HCT116 (cell line): Measurements from ENCODE around the gene MYO10. TPM values are rescaled to one million over a fixed set of nuclear protein-coding genes. Genes with fewer than 3 reads are reported as not detected.

Experiments used
- ATAC-seq: fragments of 200-7000 bp; cut with Tn5 transposase; 2 replicates; pipeline ENCODE4 v1.9.1; 2020; ENCODE audit warnings: mild to moderate bottlenecking, moderate library complexity
- BruUV-seq: library from RNA; stranded (reverse); fragments of 400-500 nt; replicated peaks from 2 replicates; lab custom pipeline; 2021; lab: Mats Ljungman, UMichigan
- CTCF ChIA-PET: fragments of 300-600 bp; sonication (Branson Sonifier 250); formaldehyde crosslinking; loops from one replicate; lab custom pipeline; 2021; ENCODE audit warnings: antibody characterized with exemption; lab: Charles Lee
- POLR2A ChIA-PET: fragments of 300-600, 350-600 bp; sonication (Branson Sonifier 250); formaldehyde crosslinking; loops from one replicate; lab custom pipeline; 2021; ENCODE audit warnings: antibody characterized with exemption; lab: Charles Lee
- RAD21 ChIA-PET, 2 experiments: fragments of 300-600 bp; sonication (Branson Sonifier 250); formaldehyde crosslinking; loops; one replicate each; lab custom pipeline; 2023; ENCODE audit warnings: low total read pairs in 2 of 2; ENCODE audit not compliant: uncharacterized antibody in 2 of 2, unreplicated experiment in 2 of 2, low non-redundant PET in 1 of 2; lab: Charles Lee
- DNase-seq: peaks from one replicate; pipeline ENCODE4 v3.0.0-alpha.2; 2010; ENCODE audit warnings: low read depth, low spot score
- H2AFZ ChIP-seq: fragments of 200-600 bp; shearing (Covaris generic), sonication (generic); 2 replicates; pipeline ENCODE4 v1.6.1; 2017; ENCODE audit warnings: low read depth, mixed run types, mixed read lengths, antibody characterized with exemption, low read length; ENCODE audit not compliant: poor library complexity, severe bottlenecking
- H3K27ac ChIP-seq: 2 replicates; pipeline ENCODE4 v1.5.1; 2012; ENCODE audit warnings: low read depth, low read length
- H3K27me3 ChIP-seq: fragments of 200-600 bp; sonication (generic); 2 replicates; pipeline ENCODE4 v1.6.1; 2016; ENCODE audit warnings: mixed run types, low read length, mixed read lengths; ENCODE audit not compliant: insufficient read depth
- H3K36me3 ChIP-seq, 2 experiments: fragments of 200-500 bp in 1 of 2; fragments of 200-600 bp in 1 of 2; sonication (Bioruptor generic) in 1 of 2; sonication (generic) in 1 of 2; 2 replicates each; pipeline versions ENCODE4 v1.5.1 to v1.6.1; 2014 to 2016; ENCODE audit warnings: low read length in 2 of 2, inconsistent platforms in 1 of 2, mixed read lengths in 1 of 2, mixed run types in 1 of 2; ENCODE audit not compliant: insufficient read depth in 2 of 2, control insufficient read depth in 1 of 2
- H3K4me1 ChIP-seq, 2 experiments: fragments of 200-600 bp in 1 of 2; sonication (generic) in 1 of 2; 2 replicates each; pipeline versions ENCODE4 v1.5.1 to v1.6.1; 2012 to 2017; ENCODE audit warnings: low read length in 2 of 2, inconsistent platforms in 1 of 2, mild to moderate bottlenecking in 1 of 2, mixed read lengths in 1 of 2, mixed run types in 1 of 2, moderate library complexity in 1 of 2; ENCODE audit not compliant: insufficient read depth in 2 of 2, control insufficient read depth in 1 of 2
- H3K4me2 ChIP-seq: fragments of 200-600 bp; sonication (generic); 2 replicates; pipeline ENCODE4 v1.6.1; 2017; ENCODE audit warnings: mixed run types, low read length, mixed read lengths
- H3K4me3 ChIP-seq, 2 experiments: fragments of 200-600 bp in 1 of 2; sonication (generic) in 1 of 2; replicated peaks in 1 of 2; 2 replicates each; pipeline ENCODE4 v1.5.1; 2011 to 2016; ENCODE audit warnings: low read length in 2 of 2, control low read depth in 1 of 2, low read depth in 1 of 2, mild to moderate bottlenecking in 1 of 2, mixed read lengths in 1 of 2, mixed run types in 1 of 2
- H3K79me2 ChIP-seq: fragments of 200-600 bp; sonication (generic); 2 replicates; pipeline ENCODE4 v1.6.1; 2017; ENCODE audit warnings: mild to moderate bottlenecking, mixed run types, low read length, moderate library complexity, mixed read lengths; ENCODE audit not compliant: insufficient read depth
- H3K9ac ChIP-seq: fragments of 200-600 bp; sonication (generic); 2 replicates; pipeline ENCODE4 v1.6.1; 2016; ENCODE audit warnings: low read length, mixed read lengths
- H3K9me2 ChIP-seq: fragments of 200-600 bp; sonication (generic), shearing (Covaris generic); 2 replicates; pipeline ENCODE4 v1.6.1; 2017; ENCODE audit warnings: mixed run types, mild to moderate bottlenecking, moderate library complexity; ENCODE audit not compliant: insufficient read depth
- H3K9me3 ChIP-seq, 2 experiments: fragments of 200-500 bp in 1 of 2; fragments of 200-600 bp in 1 of 2; sonication (Bioruptor generic) in 1 of 2; sonication (generic) in 1 of 2; 2 replicates each; pipeline ENCODE4 v1.6.1; 2014 to 2017; ENCODE audit warnings: low read length in 2 of 2, mixed read lengths in 2 of 2, inconsistent platforms in 1 of 2, low read depth in 1 of 2, mild to moderate bottlenecking in 1 of 2, mixed run types in 1 of 2, moderate library complexity in 1 of 2; ENCODE audit not compliant: control insufficient read depth in 1 of 2, insufficient read depth in 1 of 2
- H4K20me1 ChIP-seq: fragments of 200-600 bp; sonication (generic), shearing (Covaris generic); 2 replicates; pipeline ENCODE4 v1.6.1; 2017; ENCODE audit warnings: mixed run types, mild to moderate bottlenecking, moderate library complexity; ENCODE audit not compliant: insufficient read depth
- CEBPB ChIP-seq: IDR thresholded peaks from 2 replicates; pipeline ENCODE4 v1.6.1; 2012; ENCODE audit warnings: low read depth
- ELF1 ChIP-seq: IDR thresholded peaks from 2 replicates; pipeline ENCODE4 v1.6.1; 2012; ENCODE audit warnings: low read depth, borderline replicate concordance
- EZH2 ChIP-seq: fragments of 200-600 bp; sonication (generic); IDR thresholded peaks from 2 replicates; pipeline ENCODE4 v1.6.1; 2017; ENCODE audit warnings: antibody characterized with exemption, mixed run types
- FOSL1 ChIP-seq: IDR thresholded peaks from 2 replicates; pipeline ENCODE4 v1.6.1; 2012; ENCODE audit warnings: low read depth
- POLR2AphosphoS5 ChIP-seq: IDR thresholded peaks from 2 replicates; pipeline ENCODE4 v1.6.1; 2011; ENCODE audit warnings: mild to moderate bottlenecking, low read depth, low read length, moderate library complexity
- RAD21 ChIP-seq: IDR thresholded peaks from 2 replicates; pipeline ENCODE4 v1.6.1; 2012; ENCODE audit warnings: low read depth, mild to moderate bottlenecking
- SP1 ChIP-seq: IDR thresholded peaks from 2 replicates; pipeline ENCODE4 v1.6.1; 2012; ENCODE audit warnings: low read depth
- SRF ChIP-seq: IDR thresholded peaks from 2 replicates; pipeline ENCODE4 v1.6.1; 2012; ENCODE audit warnings: low read depth
- ZFX ChIP-seq: fragments of 450-650 bp; IDR thresholded peaks from 2 replicates; pipeline ENCODE4 v1.6.1; 2017
- ZNF274 ChIP-seq: fragments of 200-500 bp; sonication (Bioruptor generic); IDR thresholded peaks from 2 replicates; pipeline ENCODE4 v1.6.1; 2014; ENCODE audit warnings: mild to moderate bottlenecking, low read depth, low read length, inconsistent platforms
- intact Hi-C: fragments of 100-400 bp; cut with micrococcal nuclease; formaldehyde crosslinking; loops from 2 replicates; pipeline ENCODE4 v1.10.0; 2022
- total RNA-seq: library from RNA; stranded (reverse); gene quantifications from one replicate; pipeline ENCODE4 v1.2.1, GENCODE V29; 2021; ENCODE audit not compliant: unreplicated experiment
- TF ChIP-seq, protein P1 (sequence below): IDR thresholded peaks from 2 replicates; pipeline ENCODE4 v1.6.1; 2012; ENCODE audit warnings: low read depth
- TF ChIP-seq, protein P2 (sequence below): IDR thresholded peaks from 2 replicates; pipeline ENCODE4 v1.6.1; 2012
- TF ChIP-seq, protein P3 (sequence below): IDR thresholded peaks from 2 replicates; pipeline ENCODE4 v1.6.1; 2011; ENCODE audit warnings: mild to moderate bottlenecking, low read length, moderate library complexity; ENCODE audit not compliant: insufficient replicate concordance; ENCODE audit errors: extremely low read depth

The MYO10 gene
- total RNA-seq, 1 experiment from 2014 or later: 34.9 TPM

DNA sequence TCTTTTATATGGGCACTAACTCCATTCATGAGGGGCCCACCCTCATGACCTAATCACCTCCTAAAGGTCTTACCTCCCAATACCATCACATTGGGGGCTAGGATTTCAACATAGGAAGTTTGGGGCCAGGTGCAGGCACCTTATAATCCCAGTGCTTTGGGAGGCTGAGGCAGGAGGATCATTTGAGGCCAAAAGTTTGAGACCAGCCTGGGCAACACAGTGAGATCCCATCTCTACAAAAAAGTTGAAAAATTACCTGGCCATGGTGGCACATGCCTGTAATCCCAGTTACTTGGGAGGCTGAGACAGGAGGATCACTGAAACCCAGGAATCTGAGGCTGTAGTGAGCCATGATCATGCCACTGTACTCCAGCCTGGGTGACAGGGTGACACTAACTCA, 76.7 kb downstream of the MYO10 start:
- intact Hi-C loops: no loop called here
- TF ChIP-seq ZNF274 (no peak), SRF (no peak)
- no TSS peak for BruUV-seq
- RAD21 ChIA-PET: no interaction called here
- Histone ChIP-seq H3K9me2 (no peaks in the 10 kb centered on the region), H3K9ac (no peak overlapping the region), H3K79me2 (peaks cover 40% of the 10 kb centered on the region), H3K4me3 (no peak overlapping the region), H3K4me2 (no peak overlapping the region), H2AFZ (no peak overlapping the region), H4K20me1 (no peaks in the 10 kb centered on the region), H3K9me3 (no peaks in the 10 kb centered on the region; a peak in 1 of 4 replicates), H3K36me3 (peaks cover 0 to 5% of the 10 kb centered on the region in 2 experiments; a peak in 1 of 4 replicates), H3K27me3 (no peaks in the 10 kb centered on the region), H3K27ac (no peak overlapping the region), H3K4me1 (peaks cover 3% of the 10 kb centered on the region in 2 experiments; a peak in 2 of 4 replicates)
- CTCF ChIA-PET: no interaction called here
- DNase-seq (no peak), ATAC-seq (no peak)
- POLR2A ChIA-PET: no interaction called here

DNA sequence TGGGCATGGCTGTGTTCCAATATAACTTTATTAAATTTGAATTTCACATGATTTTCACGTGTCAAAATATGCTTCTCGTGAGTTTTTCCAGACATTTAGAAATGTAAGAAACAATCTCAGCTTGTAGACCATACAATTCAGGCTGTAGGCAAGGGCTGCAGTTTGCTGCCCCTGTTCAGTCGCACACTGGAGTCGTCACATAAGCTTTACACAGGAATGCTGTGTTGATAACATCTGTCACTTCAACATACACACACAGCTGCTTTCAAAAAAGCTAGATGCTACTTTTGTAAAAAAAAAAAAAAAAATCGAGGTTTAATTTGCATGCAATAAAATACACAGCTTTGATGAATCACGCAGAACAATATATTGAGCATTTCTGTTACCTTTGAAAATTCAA, 77.9 kb downstream of the MYO10 start:
- Histone ChIP-seq H3K79me2 (peaks cover 30% of the 10 kb centered on the region), H3K9me3 (no peaks in the 10 kb centered on the region; a peak in 1 of 4 replicates), H2AFZ (no peak overlapping the region), H3K27ac (no peak overlapping the region), H3K4me2 (no peak overlapping the region), H4K20me1 (no peaks in the 10 kb centered on the region), H3K4me3 (no peak overlapping the region), H3K9me2 (no peaks in the 10 kb centered on the region), H3K36me3 (peaks cover 0 to 5% of the 10 kb centered on the region in 2 experiments; a peak in 1 of 4 replicates), H3K27me3 (no peaks in the 10 kb centered on the region), H3K9ac (no peak overlapping the region), H3K4me1 (peaks cover 2 to 6% of the 10 kb centered on the region in 2 experiments; a peak in 2 of 4 replicates)
- DNase-seq (no peak), ATAC-seq (no peak)
- no TSS peak for BruUV-seq
- TF ChIP-seq ZFX (no peak), CEBPB (no peak), ZNF274 (no peak), FOSL1 (no peak), EZH2 (no peak), POLR2AphosphoS5 (no peak), SP1 (no peak), RAD21 (no peak), SRF (no peak), ELF1 (no peak)
- TF ChIP-seq, protein P1, sequence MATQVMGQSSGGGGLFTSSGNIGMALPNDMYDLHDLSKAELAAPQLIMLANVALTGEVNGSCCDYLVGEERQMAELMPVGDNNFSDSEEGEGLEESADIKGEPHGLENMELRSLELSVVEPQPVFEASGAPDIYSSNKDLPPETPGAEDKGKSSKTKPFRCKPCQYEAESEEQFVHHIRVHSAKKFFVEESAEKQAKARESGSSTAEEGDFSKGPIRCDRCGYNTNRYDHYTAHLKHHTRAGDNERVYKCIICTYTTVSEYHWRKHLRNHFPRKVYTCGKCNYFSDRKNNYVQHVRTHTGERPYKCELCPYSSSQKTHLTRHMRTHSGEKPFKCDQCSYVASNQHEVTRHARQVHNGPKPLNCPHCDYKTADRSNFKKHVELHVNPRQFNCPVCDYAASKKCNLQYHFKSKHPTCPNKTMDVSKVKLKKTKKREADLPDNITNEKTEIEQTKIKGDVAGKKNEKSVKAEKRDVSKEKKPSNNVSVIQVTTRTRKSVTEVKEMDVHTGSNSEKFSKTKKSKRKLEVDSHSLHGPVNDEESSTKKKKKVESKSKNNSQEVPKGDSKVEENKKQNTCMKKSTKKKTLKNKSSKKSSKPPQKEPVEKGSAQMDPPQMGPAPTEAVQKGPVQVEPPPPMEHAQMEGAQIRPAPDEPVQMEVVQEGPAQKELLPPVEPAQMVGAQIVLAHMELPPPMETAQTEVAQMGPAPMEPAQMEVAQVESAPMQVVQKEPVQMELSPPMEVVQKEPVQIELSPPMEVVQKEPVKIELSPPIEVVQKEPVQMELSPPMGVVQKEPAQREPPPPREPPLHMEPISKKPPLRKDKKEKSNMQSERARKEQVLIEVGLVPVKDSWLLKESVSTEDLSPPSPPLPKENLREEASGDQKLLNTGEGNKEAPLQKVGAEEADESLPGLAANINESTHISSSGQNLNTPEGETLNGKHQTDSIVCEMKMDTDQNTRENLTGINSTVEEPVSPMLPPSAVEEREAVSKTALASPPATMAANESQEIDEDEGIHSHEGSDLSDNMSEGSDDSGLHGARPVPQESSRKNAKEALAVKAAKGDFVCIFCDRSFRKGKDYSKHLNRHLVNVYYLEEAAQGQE: no peak
- TF ChIP-seq, protein P2, sequence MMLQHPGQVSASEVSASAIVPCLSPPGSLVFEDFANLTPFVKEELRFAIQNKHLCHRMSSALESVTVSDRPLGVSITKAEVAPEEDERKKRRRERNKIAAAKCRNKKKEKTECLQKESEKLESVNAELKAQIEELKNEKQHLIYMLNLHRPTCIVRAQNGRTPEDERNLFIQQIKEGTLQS: no peak
- TF ChIP-seq, protein P3, sequence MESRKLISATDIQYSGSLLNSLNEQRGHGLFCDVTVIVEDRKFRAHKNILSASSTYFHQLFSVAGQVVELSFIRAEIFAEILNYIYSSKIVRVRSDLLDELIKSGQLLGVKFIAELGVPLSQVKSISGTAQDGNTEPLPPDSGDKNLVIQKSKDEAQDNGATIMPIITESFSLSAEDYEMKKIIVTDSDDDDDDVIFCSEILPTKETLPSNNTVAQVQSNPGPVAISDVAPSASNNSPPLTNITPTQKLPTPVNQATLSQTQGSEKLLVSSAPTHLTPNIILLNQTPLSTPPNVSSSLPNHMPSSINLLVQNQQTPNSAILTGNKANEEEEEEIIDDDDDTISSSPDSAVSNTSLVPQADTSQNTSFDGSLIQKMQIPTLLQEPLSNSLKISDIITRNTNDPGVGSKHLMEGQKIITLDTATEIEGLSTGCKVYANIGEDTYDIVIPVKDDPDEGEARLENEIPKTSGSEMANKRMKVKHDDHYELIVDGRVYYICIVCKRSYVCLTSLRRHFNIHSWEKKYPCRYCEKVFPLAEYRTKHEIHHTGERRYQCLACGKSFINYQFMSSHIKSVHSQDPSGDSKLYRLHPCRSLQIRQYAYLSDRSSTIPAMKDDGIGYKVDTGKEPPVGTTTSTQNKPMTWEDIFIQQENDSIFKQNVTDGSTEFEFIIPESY: no peak
- RAD21 ChIA-PET: no interaction called here
- CTCF ChIA-PET: no interaction called here
- POLR2A ChIA-PET: no interaction called here
- intact Hi-C loops: no loop called here
